ENCODE data around the gene EFCC1.
"Not testable (repeated sequence)": the region's sequence is repeated elsewhere in the genome, so short reads cannot be mapped to it uniquely, and the experiment has no call there.

EFCC1 gene

GRCh38 chr3:129081503-129081902 lies 80.4 kb downstream of the EFCC1 start:
- DNase-seq (ENCODE audit: low spot score), result no peak

DNA sequence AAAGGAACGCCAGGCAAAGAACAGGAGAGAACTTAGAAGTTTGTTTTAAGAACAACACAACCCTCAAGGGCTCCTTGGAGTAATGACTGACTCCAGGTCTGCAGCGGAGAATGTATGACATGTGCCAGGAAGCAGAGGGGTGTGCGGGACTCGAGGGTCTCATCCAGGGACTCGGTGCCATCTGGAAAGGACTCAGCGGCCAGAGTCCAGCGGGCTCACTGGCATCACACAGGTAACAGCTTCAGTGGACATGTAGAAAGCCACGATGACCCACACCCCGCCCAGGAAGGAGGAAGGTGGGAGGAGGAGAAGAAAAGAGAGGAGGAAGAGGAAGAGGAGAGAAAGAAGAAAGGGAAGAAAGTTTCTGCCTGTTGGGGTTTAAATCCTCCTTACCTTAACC lies 80.9 kb downstream of the EFCC1 start:
- DNase-seq (ENCODE audit: low spot score), result no peak

DNA sequence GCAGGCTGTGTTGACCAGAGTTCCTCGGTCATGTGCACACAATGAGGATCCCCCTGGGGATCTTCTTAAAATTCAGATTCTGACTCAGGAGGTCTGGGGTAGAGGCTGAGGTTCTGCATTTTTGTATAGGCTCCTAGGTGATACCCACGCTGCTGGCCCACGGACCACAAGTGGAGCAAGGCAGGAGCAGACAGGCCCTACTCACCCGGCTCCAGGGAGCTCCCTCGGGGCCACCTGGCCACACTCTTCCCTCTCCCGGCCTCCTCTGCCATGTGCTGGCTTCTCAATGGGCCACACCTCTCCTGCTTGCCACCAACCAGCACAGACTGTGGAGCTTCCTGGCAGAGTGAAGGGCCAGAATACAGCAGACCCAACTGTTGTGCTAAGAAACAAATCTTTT lies 83.4 kb downstream of the EFCC1 start:
- DNase-seq (ENCODE audit: low spot score), result no peak

- DNase-seq (ENCODE audit: low spot score), result no peak
Observed at GRCh38 chr3:129085165-129085715, 84.1 kb downstream of the EFCC1 start.

DNA sequence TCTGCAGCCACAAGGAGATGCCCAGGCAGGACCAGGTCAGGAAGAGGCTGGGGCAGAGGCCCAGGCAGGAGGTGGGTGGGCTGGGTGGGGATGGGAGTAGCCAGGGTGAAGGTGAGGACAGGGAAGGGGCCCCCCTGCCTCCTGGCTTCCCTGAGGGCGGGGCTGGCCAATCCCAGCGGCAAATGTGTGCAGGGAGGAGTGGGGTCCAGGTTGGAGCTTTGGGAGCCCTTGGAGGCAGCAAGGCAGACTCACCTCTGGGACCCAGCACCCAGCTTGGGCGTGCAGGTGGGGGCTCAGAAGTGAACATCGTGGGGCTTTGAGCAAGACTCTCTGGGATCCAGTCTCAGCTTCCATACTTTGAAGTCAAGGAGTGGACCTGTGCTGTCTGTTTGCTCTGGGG lies 84.7 kb downstream of the EFCC1 start:
- no peak for DNase-seq (ENCODE audit: low spot score)

GRCh38 chr3:129087138-129087702 lies 86.1 kb downstream of the EFCC1 start:
- DNase-seq (ENCODE audit: low spot score), result no peak

DNA sequence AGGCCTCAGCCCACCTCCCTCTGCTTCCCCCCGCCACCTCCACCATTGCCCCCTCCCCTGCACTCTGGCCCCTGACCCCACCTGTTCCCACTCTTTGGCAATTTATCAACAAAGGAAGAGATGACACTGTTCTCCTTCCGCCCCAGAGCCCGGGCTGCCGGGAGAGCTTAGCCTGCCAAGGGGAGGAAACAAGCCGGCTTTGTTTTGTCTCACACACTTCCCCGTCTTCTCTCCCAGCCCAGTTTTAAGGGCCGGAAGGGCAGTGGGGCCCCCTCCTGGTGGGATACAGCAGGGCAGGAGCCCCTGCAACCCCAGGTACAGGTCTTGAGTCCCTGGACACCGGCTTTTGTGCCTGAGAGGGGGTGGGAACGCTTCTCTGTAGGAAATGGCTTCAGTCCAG lies 86.8 kb downstream of the EFCC1 start:
- DNase-seq (ENCODE audit: low spot score), result not testable (repeated sequence)

GRCh38 chr3:129088312-129088711 lies 87.2 kb downstream of the EFCC1 start:
- DNase-seq (ENCODE audit: low spot score), result not testable (repeated sequence)

Measured in CD4-positive, alpha-beta T cell treated with Interleukin-15 for 4 hours (primary cell).